HCT116 (cell line): ENCODE results near the gene WDR5. TPM values are rescaled to one million over a fixed set of nuclear protein-coding genes. Genes with fewer than 3 reads are reported as not detected.

Source experiments
- ATAC-seq: fragments of 200-7000 bp; cut with Tn5 transposase; 2 replicates; pipeline ENCODE4 v1.9.1; 2020; ENCODE audit warnings: mild to moderate bottlenecking, moderate library complexity
- BruUV-seq: library from RNA; stranded (reverse); fragments of 400-500 nt; replicated peaks from 2 replicates; lab custom pipeline; 2021; lab: Mats Ljungman, UMichigan
- CTCF ChIA-PET: fragments of 300-600 bp; sonication (Branson Sonifier 250); formaldehyde crosslinking; loops from one replicate; lab custom pipeline; 2021; ENCODE audit warnings: antibody characterized with exemption; lab: Charles Lee
- POLR2A ChIA-PET: fragments of 300-600, 350-600 bp; sonication (Branson Sonifier 250); formaldehyde crosslinking; loops from one replicate; lab custom pipeline; 2021; ENCODE audit warnings: antibody characterized with exemption; lab: Charles Lee
- RAD21 ChIA-PET, 2 experiments: fragments of 300-600 bp; sonication (Branson Sonifier 250); formaldehyde crosslinking; loops; one replicate each; lab custom pipeline; 2023; ENCODE audit warnings: low total read pairs in 2 of 2; ENCODE audit not compliant: uncharacterized antibody in 2 of 2, unreplicated experiment in 2 of 2, low non-redundant PET in 1 of 2; lab: Charles Lee
- DNase-seq: peaks from one replicate; pipeline ENCODE4 v3.0.0-alpha.2; 2010; ENCODE audit warnings: low read depth, low spot score
- H2AFZ ChIP-seq: fragments of 200-600 bp; shearing (Covaris generic), sonication (generic); 2 replicates; pipeline ENCODE4 v1.6.1; 2017; ENCODE audit warnings: low read depth, mixed run types, mixed read lengths, antibody characterized with exemption, low read length; ENCODE audit not compliant: poor library complexity, severe bottlenecking
- H3K27ac ChIP-seq: 2 replicates; pipeline ENCODE4 v1.5.1; 2012; ENCODE audit warnings: low read depth, low read length
- H3K27me3 ChIP-seq: fragments of 200-600 bp; sonication (generic); 2 replicates; pipeline ENCODE4 v1.6.1; 2016; ENCODE audit warnings: mixed run types, low read length, mixed read lengths; ENCODE audit not compliant: insufficient read depth
- H3K36me3 ChIP-seq, 2 experiments: fragments of 200-500 bp in 1 of 2; fragments of 200-600 bp in 1 of 2; sonication (Bioruptor generic) in 1 of 2; sonication (generic) in 1 of 2; 2 replicates each; pipeline versions ENCODE4 v1.5.1 to v1.6.1; 2014 to 2016; ENCODE audit warnings: low read length in 2 of 2, inconsistent platforms in 1 of 2, mixed read lengths in 1 of 2, mixed run types in 1 of 2; ENCODE audit not compliant: insufficient read depth in 2 of 2, control insufficient read depth in 1 of 2
- H3K4me1 ChIP-seq, 2 experiments: fragments of 200-600 bp in 1 of 2; sonication (generic) in 1 of 2; 2 replicates each; pipeline versions ENCODE4 v1.5.1 to v1.6.1; 2012 to 2017; ENCODE audit warnings: low read length in 2 of 2, inconsistent platforms in 1 of 2, mild to moderate bottlenecking in 1 of 2, mixed read lengths in 1 of 2, mixed run types in 1 of 2, moderate library complexity in 1 of 2; ENCODE audit not compliant: insufficient read depth in 2 of 2, control insufficient read depth in 1 of 2
- H3K4me2 ChIP-seq: fragments of 200-600 bp; sonication (generic); 2 replicates; pipeline ENCODE4 v1.6.1; 2017; ENCODE audit warnings: mixed run types, low read length, mixed read lengths
- H3K4me3 ChIP-seq, 2 experiments: fragments of 200-600 bp in 1 of 2; sonication (generic) in 1 of 2; replicated peaks in 1 of 2; 2 replicates each; pipeline ENCODE4 v1.5.1; 2011 to 2016; ENCODE audit warnings: low read length in 2 of 2, control low read depth in 1 of 2, low read depth in 1 of 2, mild to moderate bottlenecking in 1 of 2, mixed read lengths in 1 of 2, mixed run types in 1 of 2
- H3K79me2 ChIP-seq: fragments of 200-600 bp; sonication (generic); 2 replicates; pipeline ENCODE4 v1.6.1; 2017; ENCODE audit warnings: mild to moderate bottlenecking, mixed run types, low read length, moderate library complexity, mixed read lengths; ENCODE audit not compliant: insufficient read depth
- H3K9ac ChIP-seq: fragments of 200-600 bp; sonication (generic); 2 replicates; pipeline ENCODE4 v1.6.1; 2016; ENCODE audit warnings: low read length, mixed read lengths
- H3K9me2 ChIP-seq: fragments of 200-600 bp; sonication (generic), shearing (Covaris generic); 2 replicates; pipeline ENCODE4 v1.6.1; 2017; ENCODE audit warnings: mixed run types, mild to moderate bottlenecking, moderate library complexity; ENCODE audit not compliant: insufficient read depth
- H3K9me3 ChIP-seq, 2 experiments: fragments of 200-500 bp in 1 of 2; fragments of 200-600 bp in 1 of 2; sonication (Bioruptor generic) in 1 of 2; sonication (generic) in 1 of 2; 2 replicates each; pipeline ENCODE4 v1.6.1; 2014 to 2017; ENCODE audit warnings: low read length in 2 of 2, mixed read lengths in 2 of 2, inconsistent platforms in 1 of 2, low read depth in 1 of 2, mild to moderate bottlenecking in 1 of 2, mixed run types in 1 of 2, moderate library complexity in 1 of 2; ENCODE audit not compliant: control insufficient read depth in 1 of 2, insufficient read depth in 1 of 2
- H4K20me1 ChIP-seq: fragments of 200-600 bp; sonication (generic), shearing (Covaris generic); 2 replicates; pipeline ENCODE4 v1.6.1; 2017; ENCODE audit warnings: mixed run types, mild to moderate bottlenecking, moderate library complexity; ENCODE audit not compliant: insufficient read depth
- CEBPB ChIP-seq: IDR thresholded peaks from 2 replicates; pipeline ENCODE4 v1.6.1; 2012; ENCODE audit warnings: low read depth
- ELF1 ChIP-seq: IDR thresholded peaks from 2 replicates; pipeline ENCODE4 v1.6.1; 2012; ENCODE audit warnings: low read depth, borderline replicate concordance
- EZH2phosphoT487 ChIP-seq: fragments of 200-600 bp; IDR thresholded peaks from 2 replicates; pipeline ENCODE4 v1.6.1; 2018; ENCODE audit warnings: antibody characterized with exemption, borderline replicate concordance
- FOSL1 ChIP-seq: IDR thresholded peaks from 2 replicates; pipeline ENCODE4 v1.6.1; 2012; ENCODE audit warnings: low read depth
- JUND ChIP-seq: IDR thresholded peaks from 2 replicates; pipeline ENCODE4 v1.6.1; 2012
- POLR2A ChIP-seq: IDR thresholded peaks from 2 replicates; pipeline ENCODE4 v1.7.0; 2011; ENCODE audit warnings: borderline replicate concordance; ENCODE audit not compliant: insufficient read depth, insufficient read length; ENCODE audit errors: extremely low read depth
- SIN3A ChIP-seq: IDR thresholded peaks from 2 replicates; pipeline ENCODE4 v1.6.1; 2012; ENCODE audit warnings: low read depth
- SP1 ChIP-seq: IDR thresholded peaks from 2 replicates; pipeline ENCODE4 v1.6.1; 2012; ENCODE audit warnings: low read depth
- SRF ChIP-seq: IDR thresholded peaks from 2 replicates; pipeline ENCODE4 v1.6.1; 2012; ENCODE audit warnings: low read depth
- YY1 ChIP-seq: IDR thresholded peaks from 2 replicates; pipeline ENCODE4 v1.6.1; 2011; ENCODE audit warnings: low read length, low read depth, moderate library complexity, mild to moderate bottlenecking; ENCODE audit not compliant: insufficient replicate concordance; ENCODE audit errors: extremely low read depth
- intact Hi-C: fragments of 100-400 bp; cut with micrococcal nuclease; formaldehyde crosslinking; loops from 2 replicates; pipeline ENCODE4 v1.10.0; 2022
- total RNA-seq: library from RNA; stranded (reverse); gene quantifications from one replicate; pipeline ENCODE4 v1.2.1, GENCODE V29; 2021; ENCODE audit not compliant: unreplicated experiment
- TF ChIP-seq, protein P1 (sequence below): IDR thresholded peaks from 2 replicates; pipeline ENCODE4 v1.6.1; 2011; ENCODE audit warnings: mild to moderate bottlenecking, low read length, moderate library complexity; ENCODE audit not compliant: insufficient replicate concordance; ENCODE audit errors: extremely low read depth
- TF ChIP-seq, protein P2 (sequence below): IDR thresholded peaks from 2 replicates; pipeline ENCODE4 v1.6.1; 2012; ENCODE audit warnings: low read depth
- TF ChIP-seq, protein P3 (sequence below): IDR thresholded peaks from 2 replicates; pipeline ENCODE4 v1.6.1; 2012

The WDR5 gene
- total RNA-seq, 1 experiment from 2014 or later = 55.8 TPM

DNA sequence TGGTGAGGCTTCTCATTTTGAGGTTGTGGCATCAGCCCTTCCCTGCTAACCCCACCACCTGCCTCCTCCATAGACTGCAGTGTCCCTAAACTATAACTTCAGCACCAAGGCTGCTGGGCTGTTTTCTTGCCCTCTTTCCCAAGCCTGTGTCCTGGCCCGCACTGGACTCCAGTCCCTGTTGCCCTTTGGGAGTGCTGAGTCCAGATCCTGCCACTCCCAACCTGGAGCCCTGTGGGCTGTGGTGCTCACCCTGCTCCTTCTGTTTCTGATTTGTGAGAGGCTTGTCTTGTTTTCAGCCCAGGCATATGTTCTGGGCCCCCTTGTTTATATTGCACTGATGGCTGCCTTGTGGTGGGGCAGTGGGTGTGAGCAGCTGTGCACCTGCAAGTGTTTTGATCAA is 68.2 kb downstream of the WDR5 start (continued):
- TF ChIP-seq, protein P1, sequence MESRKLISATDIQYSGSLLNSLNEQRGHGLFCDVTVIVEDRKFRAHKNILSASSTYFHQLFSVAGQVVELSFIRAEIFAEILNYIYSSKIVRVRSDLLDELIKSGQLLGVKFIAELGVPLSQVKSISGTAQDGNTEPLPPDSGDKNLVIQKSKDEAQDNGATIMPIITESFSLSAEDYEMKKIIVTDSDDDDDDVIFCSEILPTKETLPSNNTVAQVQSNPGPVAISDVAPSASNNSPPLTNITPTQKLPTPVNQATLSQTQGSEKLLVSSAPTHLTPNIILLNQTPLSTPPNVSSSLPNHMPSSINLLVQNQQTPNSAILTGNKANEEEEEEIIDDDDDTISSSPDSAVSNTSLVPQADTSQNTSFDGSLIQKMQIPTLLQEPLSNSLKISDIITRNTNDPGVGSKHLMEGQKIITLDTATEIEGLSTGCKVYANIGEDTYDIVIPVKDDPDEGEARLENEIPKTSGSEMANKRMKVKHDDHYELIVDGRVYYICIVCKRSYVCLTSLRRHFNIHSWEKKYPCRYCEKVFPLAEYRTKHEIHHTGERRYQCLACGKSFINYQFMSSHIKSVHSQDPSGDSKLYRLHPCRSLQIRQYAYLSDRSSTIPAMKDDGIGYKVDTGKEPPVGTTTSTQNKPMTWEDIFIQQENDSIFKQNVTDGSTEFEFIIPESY = no peak
- TF ChIP-seq SP1 (no peak), YY1 (no peak), FOSL1 (no peak)

DNA sequence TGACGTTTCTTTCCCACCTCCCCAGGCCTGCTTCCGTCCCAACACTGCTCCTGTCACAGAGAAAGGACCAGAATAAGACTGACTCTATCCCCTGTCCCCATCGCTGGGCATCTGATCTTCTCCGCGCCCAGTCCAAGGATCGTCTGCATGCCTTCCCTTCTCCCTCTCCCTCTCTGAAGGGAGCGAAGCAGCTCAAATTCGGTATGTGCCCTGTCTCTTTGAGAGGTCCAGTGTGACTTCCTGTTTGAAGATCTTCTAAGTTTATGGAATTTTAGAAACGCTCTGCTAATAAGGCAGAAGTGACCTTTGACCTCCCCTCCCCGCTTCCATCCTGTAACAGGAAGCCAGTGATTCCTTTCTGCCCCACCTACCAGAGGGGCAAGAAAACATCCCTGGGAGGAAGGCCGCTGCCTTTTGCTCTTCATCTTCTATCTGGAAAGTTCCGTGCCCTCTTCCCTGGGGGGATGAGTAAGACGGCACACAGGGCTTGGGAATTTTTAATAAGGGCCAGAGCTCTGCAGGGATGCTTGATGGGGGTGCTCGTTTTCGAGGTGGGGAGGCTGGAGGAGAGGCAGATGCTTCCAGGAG is 69.2 kb downstream of the WDR5 start:
- POLR2A ChIA-PET = no interaction called here
- H2AFZ ChIP-seq = no peak overlapping the region
- H3K79me2 ChIP-seq = no peaks in the 10 kb centered on the region
- CTCF ChIA-PET = no interaction called here
- DNase-seq = no peak
- H3K27ac ChIP-seq = no peak overlapping the region
- no peaks in the 10 kb centered on the region for H3K9me3 ChIP-seq
- no peak overlapping the region for H3K4me3 ChIP-seq
- intact Hi-C loops = no loop called here
- no peaks in the 10 kb centered on the region for H3K36me3 ChIP-seq
- TF ChIP-seq, protein P2, sequence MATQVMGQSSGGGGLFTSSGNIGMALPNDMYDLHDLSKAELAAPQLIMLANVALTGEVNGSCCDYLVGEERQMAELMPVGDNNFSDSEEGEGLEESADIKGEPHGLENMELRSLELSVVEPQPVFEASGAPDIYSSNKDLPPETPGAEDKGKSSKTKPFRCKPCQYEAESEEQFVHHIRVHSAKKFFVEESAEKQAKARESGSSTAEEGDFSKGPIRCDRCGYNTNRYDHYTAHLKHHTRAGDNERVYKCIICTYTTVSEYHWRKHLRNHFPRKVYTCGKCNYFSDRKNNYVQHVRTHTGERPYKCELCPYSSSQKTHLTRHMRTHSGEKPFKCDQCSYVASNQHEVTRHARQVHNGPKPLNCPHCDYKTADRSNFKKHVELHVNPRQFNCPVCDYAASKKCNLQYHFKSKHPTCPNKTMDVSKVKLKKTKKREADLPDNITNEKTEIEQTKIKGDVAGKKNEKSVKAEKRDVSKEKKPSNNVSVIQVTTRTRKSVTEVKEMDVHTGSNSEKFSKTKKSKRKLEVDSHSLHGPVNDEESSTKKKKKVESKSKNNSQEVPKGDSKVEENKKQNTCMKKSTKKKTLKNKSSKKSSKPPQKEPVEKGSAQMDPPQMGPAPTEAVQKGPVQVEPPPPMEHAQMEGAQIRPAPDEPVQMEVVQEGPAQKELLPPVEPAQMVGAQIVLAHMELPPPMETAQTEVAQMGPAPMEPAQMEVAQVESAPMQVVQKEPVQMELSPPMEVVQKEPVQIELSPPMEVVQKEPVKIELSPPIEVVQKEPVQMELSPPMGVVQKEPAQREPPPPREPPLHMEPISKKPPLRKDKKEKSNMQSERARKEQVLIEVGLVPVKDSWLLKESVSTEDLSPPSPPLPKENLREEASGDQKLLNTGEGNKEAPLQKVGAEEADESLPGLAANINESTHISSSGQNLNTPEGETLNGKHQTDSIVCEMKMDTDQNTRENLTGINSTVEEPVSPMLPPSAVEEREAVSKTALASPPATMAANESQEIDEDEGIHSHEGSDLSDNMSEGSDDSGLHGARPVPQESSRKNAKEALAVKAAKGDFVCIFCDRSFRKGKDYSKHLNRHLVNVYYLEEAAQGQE = no peak
- TF ChIP-seq, protein P1 = no peak
- TF ChIP-seq ELF1 (no peak), SIN3A (no peak), SRF (no peak), EZH2phosphoT487 (no peak), SP1 (no peak), FOSL1 (no peak), JUND (no peak), CEBPB (no peak), POLR2A (no peak)
- TF ChIP-seq, protein P3, sequence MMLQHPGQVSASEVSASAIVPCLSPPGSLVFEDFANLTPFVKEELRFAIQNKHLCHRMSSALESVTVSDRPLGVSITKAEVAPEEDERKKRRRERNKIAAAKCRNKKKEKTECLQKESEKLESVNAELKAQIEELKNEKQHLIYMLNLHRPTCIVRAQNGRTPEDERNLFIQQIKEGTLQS = no peak
- RAD21 ChIA-PET = no interaction called here
- no peak overlapping the region for H3K9ac ChIP-seq
- no peaks in the 10 kb centered on the region for H3K4me1 ChIP-seq
- no peak for ATAC-seq
- no TSS peak for BruUV-seq
- H3K4me2 ChIP-seq = no peak overlapping the region
- H3K27me3 ChIP-seq = no peaks in the 10 kb centered on the region
- no peaks in the 10 kb centered on the region for H4K20me1 ChIP-seq
- H3K9me2 ChIP-seq = no peaks in the 10 kb centered on the region
